NB4 (cell line): ENCODE data around the gene INMT.

Experiments used
- MYC ChIP-seq: IDR thresholded peaks from 2 replicates; pipeline ENCODE4 v1.6.1; 2011; ENCODE audit warnings: low read depth, low read length
- POLR2A ChIP-seq: IDR thresholded peaks from 2 replicates; pipeline ENCODE4 v1.6.1; 2011; ENCODE audit warnings: mild to moderate bottlenecking; ENCODE audit not compliant: insufficient read length; ENCODE audit errors: extremely low read depth
- TF ChIP-seq, protein P1 (sequence below): IDR thresholded peaks from one replicate; pipeline ENCODE4 v1.5.1; 2012; ENCODE audit warnings: low read depth, low read length
- TF ChIP-seq, protein P2 (sequence below): IDR thresholded peaks from 2 replicates; pipeline ENCODE4 v1.6.1; 2011; ENCODE audit warnings: low read depth, low read length

DNA sequence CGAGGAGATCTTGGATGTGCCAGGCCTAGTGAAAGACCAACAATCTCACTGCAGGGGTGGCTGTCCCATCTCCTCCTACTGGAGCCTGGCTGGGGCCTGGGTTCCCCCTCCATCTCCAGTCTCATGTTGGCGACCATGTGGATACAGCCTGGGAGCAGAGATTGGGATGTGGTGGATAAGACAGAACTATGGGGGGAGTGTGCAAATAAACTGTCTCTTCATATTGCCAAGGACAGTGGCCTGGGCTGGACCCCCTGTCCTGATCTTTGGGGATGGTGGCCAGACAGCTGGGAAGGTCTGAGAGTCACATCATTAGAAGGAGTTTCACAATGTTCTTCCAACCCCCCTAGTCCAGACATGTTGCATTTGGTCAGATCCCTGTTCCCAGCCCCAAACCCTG, 13.5 kb downstream of the INMT start:
- TF ChIP-seq, protein P1, sequence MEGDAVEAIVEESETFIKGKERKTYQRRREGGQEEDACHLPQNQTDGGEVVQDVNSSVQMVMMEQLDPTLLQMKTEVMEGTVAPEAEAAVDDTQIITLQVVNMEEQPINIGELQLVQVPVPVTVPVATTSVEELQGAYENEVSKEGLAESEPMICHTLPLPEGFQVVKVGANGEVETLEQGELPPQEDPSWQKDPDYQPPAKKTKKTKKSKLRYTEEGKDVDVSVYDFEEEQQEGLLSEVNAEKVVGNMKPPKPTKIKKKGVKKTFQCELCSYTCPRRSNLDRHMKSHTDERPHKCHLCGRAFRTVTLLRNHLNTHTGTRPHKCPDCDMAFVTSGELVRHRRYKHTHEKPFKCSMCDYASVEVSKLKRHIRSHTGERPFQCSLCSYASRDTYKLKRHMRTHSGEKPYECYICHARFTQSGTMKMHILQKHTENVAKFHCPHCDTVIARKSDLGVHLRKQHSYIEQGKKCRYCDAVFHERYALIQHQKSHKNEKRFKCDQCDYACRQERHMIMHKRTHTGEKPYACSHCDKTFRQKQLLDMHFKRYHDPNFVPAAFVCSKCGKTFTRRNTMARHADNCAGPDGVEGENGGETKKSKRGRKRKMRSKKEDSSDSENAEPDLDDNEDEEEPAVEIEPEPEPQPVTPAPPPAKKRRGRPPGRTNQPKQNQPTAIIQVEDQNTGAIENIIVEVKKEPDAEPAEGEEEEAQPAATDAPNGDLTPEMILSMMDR: no peak
- no peak for TF ChIP-seq POLR2A
- TF ChIP-seq MYC: no peak
- TF ChIP-seq, protein P2, sequence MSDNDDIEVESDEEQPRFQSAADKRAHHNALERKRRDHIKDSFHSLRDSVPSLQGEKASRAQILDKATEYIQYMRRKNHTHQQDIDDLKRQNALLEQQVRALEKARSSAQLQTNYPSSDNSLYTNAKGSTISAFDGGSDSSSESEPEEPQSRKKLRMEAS: no peak
